Activated naive CD4-positive, alpha-beta T cell (primary cell): ENCODE measurements around the gene PLEKHG7.
"Not testable (repeated sequence)": the region's sequence is repeated elsewhere in the genome, so short reads cannot be mapped to it uniquely, and the experiment has no call there.

ENCODE experiments used
- DNase-seq, 4 experiments: peaks; one replicate each; lab custom pipeline; 2025; lab: John Stamatoyannopoulos, UW

PLEKHG7 gene

DNA sequence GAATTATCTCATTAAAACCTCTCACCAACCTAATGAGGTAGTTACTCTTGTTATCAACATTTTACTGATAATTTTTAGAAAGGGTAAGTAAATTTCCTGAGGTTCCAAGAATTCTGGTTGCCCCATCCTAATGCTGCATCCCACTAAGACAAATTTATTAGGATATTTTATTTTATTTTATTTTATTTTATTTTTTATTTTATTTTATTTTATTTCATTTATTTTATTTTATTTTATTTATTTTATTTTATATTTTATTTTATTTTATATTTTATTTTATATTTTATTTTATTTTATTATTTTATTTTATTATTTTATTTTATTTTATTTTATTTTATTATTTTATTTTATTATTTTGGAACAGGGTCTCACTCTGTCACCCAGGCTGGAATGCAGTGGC lies 46.9 kb downstream of the PLEKHG7 start:
- DNase-seq, result not testable (repeated sequence)

DNA sequence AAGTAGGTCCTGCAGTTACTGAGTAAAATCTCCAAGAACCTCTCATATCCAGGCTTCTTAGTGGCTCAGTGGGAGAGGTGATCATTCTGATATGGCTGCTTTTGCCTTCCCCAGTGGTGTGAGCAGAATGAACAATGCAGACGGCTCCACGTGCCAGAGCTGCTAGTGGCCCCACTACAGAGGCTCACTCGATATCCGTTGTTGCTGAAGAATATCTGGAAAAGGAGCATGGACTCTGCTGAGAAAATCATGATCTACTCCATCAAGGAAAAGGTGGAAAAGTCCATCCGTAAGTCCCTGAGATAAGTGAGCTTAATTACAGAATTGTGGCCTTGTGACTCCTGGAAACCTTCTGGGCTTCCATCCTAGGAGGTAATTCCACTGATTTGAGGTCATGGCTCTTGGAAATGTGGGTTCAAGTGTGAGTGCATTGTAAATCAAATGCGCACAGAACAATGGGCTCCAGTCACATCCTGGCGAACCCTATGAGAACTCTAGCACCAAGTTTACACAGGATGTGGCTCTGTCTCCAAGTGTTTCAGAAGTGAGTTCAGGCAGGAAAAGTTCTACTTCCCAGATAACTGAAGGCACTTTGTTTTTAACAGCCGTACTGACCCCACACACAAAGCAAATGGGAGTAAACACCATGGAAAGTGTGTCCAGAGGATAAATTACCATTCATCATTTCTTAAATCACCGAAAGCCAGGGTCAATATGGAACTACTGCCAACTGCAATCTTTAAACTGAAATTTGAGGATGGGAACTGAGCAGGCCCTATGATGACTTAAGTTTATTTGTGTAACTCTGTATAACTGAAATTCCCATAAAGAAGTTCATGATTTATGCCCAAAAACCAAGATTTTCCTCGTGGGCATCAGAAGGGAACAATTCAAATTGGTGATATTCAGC lies 51.4 kb downstream of the PLEKHG7 start:
- no peak for DNase-seq

DNA sequence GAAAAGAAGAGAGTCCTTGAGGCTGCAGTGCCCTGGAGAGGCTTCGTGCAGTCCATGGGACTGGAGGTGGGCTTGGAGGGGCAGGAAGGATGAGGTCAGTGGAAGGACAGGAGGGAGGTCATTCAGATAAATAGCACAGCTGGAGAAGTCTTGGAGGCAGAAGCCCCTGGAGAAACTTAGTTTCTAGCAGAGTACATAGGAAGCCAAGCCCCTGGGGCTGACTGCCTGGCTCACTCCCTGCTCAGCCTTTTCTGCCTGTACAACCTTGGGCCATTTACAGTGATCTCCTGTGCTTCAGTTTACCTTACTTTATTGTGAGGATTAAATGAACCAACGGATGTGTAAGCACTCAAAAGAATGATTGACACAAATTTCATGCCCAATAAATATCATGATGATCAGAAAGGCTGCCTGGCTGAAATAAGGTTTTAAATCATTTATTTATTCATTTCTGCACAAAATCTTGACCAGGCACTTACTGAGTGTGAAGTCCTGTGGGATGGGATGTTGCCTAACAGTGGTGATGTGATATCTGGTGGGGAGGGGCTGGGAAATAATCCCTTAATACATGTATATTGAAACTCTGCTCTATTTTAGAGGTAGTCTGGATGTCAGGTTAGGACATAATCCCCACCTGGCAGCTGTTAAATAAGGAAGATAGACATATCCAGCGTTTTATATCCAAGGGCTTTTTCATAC lies 54.3 kb downstream of the PLEKHG7 start:
- DNase-seq, result no peak

DNA sequence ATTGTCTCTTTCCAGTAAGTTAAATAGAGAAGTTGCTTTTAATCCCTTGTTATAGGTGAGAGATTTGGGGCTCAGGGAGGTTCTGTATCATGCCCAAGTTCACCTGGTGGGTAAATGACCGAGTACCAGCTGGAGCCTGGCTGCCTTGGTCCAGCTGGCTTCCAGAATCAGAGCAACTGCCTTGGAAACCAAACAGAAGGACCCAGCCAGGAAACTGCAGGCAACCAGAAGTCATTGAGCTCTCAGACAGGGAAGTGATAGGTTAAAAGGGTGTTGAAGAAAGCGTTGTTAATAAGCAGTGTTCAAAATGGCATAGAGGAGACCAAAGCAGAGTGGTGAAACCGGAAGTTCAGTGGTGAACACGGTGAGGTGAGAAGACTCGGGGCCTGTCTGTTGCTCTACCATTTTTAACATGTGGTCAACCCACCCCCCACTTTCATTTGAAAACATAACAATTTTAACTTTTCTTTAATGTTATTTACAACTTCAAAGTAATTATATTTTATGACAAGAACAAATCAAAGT lies 54.9 kb downstream of the PLEKHG7 start:
- DNase-seq, result no peak

DNA sequence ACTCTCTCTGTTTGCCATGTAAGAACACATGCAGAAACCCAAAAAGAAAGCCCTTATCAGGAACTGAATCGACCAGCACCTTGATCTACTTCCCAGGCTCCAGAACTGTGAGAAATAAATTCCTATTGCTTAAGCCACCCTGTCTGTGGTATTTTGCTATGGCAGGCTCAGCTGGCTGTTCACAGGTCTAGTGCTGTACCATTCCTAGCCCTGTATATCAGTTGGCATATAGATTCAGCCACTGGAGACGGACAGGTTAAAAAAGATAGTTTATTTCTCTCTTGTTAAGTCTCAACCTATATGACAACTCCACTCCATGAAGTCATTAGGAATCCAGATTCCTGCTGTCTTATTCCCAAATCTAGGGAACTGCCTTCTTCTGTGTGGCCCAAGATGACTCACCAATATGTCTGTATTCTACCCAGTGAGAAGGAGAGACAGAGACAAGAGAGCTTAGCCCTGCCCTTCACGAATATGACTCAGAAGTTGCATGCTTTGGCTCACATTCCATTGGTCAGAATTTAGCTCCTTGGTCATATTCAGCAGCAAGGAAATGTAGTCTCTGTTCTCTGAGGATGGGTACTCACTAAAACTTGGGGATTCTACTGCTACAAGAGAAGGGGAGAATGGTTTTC lies 57.0 kb downstream of the PLEKHG7 start:
- no peak for DNase-seq

DNA sequence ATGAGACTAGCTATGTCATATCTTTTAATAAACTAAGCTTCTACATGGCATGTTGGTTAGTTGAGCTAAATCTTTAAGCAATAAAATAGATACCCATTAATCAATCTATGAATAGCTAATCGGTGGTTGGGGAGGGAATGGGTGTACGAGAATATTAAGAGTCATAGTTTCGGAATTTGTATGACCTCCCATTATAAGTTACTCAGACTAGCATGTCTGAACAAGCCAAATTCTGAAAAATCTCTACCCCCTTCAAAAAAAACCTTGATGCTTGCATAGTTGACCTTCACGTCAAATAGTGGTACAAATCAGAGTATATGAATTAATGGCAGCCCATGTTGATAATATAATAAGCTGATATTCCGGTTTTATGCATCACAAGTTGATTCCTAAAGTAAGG lies 60.0 kb downstream of the PLEKHG7 start:
- no peak for DNase-seq

DNA sequence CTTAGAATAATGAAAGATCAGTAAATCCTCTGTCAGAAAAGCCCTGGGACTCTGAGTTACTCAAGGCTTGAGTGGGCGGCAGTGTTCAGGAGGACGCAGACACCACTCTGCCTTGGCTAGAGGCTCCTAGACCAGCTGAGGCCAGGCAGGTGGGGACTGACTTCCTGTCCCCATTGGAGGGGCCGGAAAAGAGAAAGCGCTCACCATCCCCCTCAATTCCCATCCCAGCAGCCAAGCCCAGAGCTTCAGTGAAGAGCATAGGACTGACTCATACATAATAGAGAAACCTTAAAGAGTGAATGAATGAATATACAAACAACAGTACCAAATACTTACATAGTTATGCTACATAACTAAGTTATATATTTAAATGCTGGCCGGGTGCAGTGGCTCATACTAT lies 62.0 kb downstream of the PLEKHG7 start:
- DNase-seq, result no peak

DNA sequence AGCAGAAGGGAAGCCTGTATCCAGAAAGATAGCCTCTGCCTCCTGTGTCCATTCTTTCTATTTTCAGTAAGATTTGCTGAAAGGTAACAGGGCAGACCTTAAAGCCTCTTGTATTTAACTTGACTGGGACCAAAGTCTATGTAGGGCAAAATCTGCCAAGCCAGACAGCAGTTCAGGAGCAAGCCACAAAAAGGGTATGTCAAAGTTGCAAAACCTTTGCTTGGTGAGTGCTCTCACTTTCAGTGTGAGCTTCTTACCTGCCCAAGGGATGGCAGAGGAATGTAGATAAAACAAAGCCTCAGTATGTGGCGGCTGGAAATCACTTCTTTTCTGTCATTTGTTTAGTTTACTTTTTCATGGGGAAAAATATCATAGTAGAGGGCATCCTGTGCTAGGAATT lies 63.1 kb downstream of the PLEKHG7 start:
- DNase-seq, result no peak

DNA sequence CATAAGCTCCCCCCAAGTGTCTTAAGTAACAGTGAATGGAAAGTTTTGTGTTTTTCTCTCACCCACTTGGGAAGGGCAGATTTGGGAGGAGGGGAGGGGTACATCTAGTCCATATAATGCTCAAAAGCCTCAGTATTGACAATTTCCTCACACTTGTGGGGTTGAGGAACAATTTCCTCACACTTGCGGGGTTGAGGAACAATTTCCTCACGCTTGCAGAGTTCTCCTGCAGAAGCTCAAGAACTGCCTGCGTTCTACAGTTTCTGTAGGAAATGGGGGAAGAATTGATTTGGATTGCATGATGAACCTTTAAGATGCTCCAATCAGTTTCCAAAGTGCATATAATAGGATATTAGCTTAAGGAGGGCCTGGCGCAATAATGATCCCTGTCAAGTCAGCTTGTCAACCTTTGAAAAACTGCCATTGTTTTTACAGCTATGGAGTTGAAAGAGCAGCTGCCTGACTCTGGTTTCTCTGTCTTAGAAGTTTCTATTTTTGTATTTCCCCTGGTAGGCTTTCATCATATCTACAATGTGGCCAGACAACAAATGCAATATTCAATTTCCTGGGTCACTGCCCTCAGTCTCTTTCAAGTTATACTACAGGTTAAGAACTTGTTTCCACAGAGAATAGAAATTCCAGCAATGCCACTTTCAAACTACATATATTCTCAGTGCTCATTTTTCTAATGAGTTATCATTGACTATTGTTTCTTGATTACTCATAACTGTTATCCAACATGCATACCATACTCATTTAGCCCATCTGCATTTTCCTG lies 66.5 kb downstream of the PLEKHG7 start:
- DNase-seq, result no peak

DNA sequence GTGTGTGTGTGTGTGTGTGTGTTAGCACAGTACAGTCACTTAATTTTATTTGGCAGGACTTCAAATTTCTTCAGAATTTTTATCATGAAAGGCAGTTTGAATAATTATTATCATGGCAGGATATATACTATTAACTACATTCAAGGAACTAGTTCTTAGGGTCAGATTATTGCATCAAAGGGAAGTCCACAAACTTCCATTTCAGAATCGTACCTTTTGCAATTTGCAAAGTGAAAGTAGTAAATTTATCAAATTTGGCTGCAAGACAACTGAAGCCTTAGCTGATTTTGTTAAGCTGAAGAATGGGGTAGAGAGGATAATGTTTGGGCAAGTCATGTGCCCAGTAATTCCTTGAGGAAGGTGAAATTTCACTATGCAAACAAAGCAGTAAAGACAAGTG lies 68.2 kb downstream of the PLEKHG7 start:
- no peak for DNase-seq

DNA sequence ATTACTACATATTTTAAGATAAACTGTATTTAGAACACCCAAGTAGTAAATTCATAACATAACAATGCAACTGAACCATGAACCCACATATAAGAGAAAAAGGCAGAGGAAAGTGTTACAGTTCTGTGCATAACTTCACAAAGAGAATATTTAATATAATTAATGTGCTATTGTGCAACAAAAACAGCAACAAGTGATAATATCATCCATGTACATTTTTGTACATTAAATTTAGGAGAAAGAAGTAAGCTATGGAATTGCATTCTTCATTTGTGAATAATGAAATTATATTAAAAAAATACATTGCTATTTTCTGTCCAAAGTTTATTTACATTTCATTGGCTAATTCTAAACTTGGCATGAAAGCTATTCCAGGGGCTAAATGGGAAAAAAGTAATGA lies 72.6 kb downstream of the PLEKHG7 start:
- DNase-seq, result no peak

DNA sequence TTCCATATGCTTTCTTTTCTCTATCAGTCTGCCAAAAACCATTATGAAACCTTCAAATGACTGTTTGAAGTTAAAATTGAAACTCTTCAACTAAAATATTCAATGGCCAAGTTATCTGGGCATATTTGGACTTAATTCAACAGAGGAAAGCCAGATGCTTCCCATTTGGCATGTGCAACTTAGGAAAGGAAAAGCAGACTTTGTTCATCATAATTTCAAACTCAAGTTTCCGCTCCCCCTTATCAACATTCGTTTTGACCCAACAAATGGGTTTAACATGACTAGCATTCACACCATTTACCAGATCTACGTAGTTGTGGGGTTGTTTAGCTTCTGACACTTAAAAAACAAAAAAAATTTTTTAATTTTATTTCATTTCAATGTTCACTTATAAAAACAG lies 75.7 kb downstream of the PLEKHG7 start:
- no peak for DNase-seq

DNA sequence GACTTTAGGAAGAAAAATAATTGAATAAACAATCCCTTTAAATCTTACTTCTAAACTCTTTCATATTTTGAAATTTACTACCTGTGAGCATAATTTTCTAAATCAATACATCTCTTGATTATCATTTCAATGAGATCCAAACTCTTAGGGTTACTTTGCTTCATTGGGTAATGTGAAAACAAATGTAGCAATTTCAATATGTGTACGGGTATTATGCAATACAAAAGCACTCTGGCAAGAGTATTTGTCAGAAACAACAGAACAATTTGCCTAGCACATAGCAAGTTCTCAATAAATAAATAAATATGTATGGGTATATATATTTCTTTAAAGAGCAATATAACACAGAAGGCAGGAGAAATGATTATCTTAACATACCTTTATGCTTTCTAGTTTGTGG lies 77.1 kb downstream of the PLEKHG7 start:
- DNase-seq, result no peak

DNA sequence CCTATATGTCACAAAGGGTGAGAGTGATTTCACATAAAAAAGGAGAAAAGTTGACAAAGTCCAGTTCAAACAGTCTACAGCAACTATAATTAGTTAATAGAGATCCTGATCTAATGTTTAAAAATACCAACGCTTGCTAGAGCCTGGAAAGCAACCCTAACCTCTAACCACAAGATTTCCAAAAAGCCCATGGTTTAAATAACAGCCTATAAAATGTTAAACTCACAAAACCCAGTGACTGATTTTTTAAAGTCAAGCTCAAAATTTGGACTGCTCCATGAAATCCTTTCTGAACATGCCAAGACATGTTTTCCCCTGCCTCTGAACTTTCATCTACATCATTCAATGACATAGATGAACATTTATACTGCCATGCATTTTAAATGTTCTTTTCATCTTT lies 81.6 kb downstream of the PLEKHG7 start:
- no peak for DNase-seq

DNA sequence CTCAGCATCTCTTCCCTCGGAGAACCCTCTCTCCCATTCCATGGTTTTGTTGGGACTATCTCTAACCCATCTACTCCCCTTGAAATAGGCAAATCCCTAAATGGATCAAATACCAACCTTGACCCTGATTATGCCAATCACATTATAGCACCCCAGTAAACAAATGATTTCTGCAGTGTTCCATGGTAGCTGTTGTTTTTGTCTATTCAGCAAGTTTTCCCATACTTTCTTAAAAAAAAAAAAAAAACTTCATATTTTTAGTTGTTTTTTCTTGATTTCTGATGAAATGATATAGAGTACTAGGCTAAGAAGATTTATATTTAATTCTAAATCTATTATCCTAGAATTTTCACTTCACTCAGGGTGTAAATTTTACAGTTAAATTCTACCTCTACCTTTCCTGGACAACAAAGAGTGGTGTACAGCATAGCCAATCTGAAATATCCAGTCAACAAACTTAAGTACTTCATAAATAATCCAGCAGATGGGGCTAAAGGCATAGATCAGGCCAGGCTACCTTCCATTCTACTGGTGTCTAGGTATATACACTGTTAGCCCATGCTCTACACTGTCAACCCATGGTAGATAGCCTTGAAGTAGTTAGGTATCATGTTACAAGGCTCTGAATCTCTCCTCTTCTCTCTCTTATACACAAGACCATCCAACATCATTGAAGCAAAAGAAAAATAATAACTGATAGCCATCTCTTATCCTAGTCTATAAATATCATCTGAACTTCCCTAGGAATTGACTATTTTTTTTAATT lies 82.2 kb downstream of the PLEKHG7 start:
- DNase-seq, result no peak

DNA sequence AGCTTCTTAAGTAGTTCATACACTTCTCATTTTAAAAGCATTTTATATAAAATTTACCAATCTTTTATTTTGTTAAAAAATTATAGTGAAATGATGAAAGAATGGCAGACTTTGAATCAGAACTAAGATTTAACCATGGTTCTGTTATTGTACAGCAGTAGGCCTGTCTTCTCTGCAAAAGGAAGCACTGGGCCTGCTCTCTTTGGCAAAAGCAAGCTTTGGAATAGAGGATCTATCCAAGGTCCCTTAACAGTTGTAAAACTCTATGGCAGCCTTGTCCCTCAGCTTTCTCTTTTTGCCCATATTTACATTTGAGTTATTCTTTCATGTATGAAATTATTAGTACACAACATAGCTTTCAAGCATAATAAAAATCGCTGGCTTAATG lies 82.8 kb downstream of the PLEKHG7 start:
- DNase-seq, result no peak

DNA sequence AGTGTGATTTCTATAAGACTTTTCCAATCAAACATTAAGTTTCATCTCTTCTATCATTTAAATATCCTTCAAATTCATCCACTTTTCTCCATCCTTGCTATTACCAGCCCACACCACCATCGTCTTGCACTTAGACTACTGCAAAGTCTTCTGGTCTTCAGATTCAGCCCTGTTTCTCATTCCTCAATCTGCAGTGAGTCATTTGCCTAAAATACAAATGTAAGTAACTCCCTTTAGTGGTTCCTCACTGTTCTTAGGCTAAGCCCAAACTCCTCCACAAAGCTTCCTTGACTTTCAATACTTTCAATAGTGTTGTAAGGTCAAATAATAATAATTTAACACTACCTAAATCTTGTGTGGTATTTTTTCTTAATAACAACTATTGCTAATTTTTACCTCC lies 83.3 kb downstream of the PLEKHG7 start:
- no peak for DNase-seq

DNA sequence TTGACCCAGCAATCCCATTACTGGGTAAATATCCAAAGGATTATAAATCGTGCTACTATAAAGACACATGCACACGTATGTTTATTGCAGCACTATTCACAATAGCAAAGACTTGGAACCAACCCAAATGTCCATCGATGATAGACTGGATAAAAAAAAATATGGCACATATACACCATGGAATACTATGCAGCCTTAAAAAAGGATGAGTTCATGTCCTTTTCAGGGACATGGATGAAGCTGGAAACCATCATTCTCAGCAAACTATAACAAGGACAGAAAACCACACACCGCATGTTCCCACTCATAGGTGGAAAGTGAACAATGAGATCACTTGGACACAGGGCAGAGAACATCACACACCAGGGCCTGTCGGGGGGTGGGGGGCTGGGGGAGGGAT lies 91.6 kb downstream of the PLEKHG7 start:
- DNase-seq, result not testable (repeated sequence)

DNA sequence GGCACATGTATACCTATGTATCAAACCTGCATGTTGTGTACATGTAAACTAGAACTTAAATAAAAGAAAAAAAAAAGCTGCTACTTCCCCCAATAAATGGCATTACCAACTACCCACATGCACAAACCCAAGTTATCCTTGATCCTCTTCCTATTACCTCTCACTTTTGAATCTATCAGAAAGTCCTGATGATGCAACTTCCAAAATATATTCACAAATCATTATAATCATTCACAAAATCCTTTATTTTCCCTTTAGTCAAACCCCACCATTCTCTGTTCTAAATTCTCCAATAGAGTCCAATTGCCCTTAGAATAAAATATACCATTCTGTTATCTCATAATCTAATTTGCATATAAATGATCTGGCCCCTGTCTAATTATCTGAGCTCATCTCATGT lies 92.0 kb downstream of the PLEKHG7 start:
- DNase-seq, result no peak

DNA sequence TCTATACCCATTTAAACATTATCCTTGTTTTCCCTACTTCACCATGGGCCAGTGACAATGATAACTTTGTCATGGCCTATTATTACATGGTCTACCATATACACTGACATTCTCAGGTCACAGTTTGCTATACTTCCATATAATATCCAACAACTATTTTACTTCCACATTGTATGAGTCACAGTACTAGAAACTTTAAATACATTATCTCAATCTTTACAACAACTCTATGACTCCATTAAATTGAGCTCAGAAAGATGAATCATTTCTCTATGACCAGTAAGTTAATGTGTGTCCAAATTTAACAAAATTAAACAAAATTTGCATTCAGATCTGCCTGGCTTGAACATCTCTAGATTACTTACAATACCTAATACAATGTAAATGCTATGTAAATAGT lies 93.9 kb downstream of the PLEKHG7 start:
- no peak for DNase-seq

DNA sequence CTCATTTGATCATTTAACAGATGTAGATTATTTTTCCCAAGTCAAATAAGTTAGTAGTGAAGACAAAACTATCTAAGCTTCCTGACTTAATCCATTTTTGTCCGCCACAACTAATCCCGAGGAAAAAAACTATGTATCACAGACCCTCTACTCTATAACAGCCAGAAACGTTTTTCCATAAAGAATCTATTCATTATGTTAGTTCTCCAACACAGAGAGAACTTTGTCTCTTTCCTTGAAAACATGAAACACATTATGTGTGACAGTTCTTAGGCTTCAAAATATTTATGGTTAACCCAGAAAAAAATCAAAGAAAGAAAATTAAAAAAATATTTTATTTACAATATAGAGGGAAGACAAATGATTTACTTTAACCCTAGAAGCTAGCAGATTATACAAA lies 100.1 kb downstream of the PLEKHG7 start:
- no peak for DNase-seq
